Measurements from ENCODE around the gene CEP85L. TPM values are rescaled to one million over a fixed set of nuclear protein-coding genes. Genes with fewer than 3 reads are reported as not detected.

Gene CEP85L
- total and polyA plus RNA-seq, 2 experiments from 2014 or later: 9.1 to 10.1 TPM

- no peak for TF ChIP-seq REST (IDR thresholded peaks at IDR 0.05; ENCODE audit: unreplicated experiment)
- no peak for TF ChIP-seq ZNF331 (CRISPR knock-in tag; IDR thresholded peaks at IDR 0.05; ENCODE audit: low read depth)
- no peak for TF ChIP-seq NANOG (IDR thresholded peaks at IDR 0.05; ENCODE audit: borderline replicate concordance)
- TF ChIP-seq ZNF114 (CRISPR knock-in tag; IDR thresholded peaks at IDR 0.05): no peak
- TF ChIP-seq POLR2AphosphoS5 (IDR thresholded peaks at IDR 0.05; ENCODE audit: low read depth): no peak
Observed at GRCh38 chr6:118558464-118559217, 92.8 kb downstream of the CEP85L start (continued).

GRCh38 chr6:118554698-118555097 lies 96.7 kb downstream of the CEP85L start:
- H3K79me2 ChIP-seq (replicated peaks; ENCODE audit: insufficient read depth): no peaks in the 10 kb centered on the region
- no peaks in the 10 kb centered on the region for H3K27me3 Mint-ChIP-seq (ENCODE audit: insufficient read depth, low read depth, poor library complexity)
- no peak overlapping the region for H3K4me2 ChIP-seq

More at GRCh38 chr6:118554698-118555097, 96.7 kb downstream of the CEP85L start:
- no peak overlapping the region for H3K27ac ChIP-seq (ENCODE audit: low read depth)
- no peak overlapping the region for H3K4me3 ChIP-seq
- H2AFZ ChIP-seq: no peak overlapping the region
- ATAC-seq: no peak
- no peaks in the 10 kb centered on the region for H3K9me2 ChIP-seq (ENCODE audit: insufficient read depth)
- H4K20me1 ChIP-seq (replicated peaks; ENCODE audit: insufficient read depth): no peaks in the 10 kb centered on the region
- no peak for DNase-seq (ENCODE audit: low spot score)
- no peaks in the 10 kb centered on the region for H3K27me3 ChIP-seq (ENCODE audit: insufficient read depth)
- Mint-ChIP-seq H3K36me3 (ENCODE audit: low read depth) (no peaks in the 10 kb centered on the region), H3K27ac (no peak overlapping the region), H3K4me1 (peaks cover 3% of the 10 kb centered on the region; the same call in 2 of the 3 replicates), H3K9me3 (no peaks in the 10 kb centered on the region), H3K4me3 (no peak overlapping the region)
- H3K36me3 ChIP-seq (ENCODE audit: insufficient read depth): no peaks in the 10 kb centered on the region
- TF ChIP-seq STAT1 (IDR thresholded peaks at IDR 0.05; ENCODE audit: unreplicated experiment) (no peak), ZNF114 (CRISPR knock-in tag; IDR thresholded peaks at IDR 0.05) (no peak), NANOG (IDR thresholded peaks at IDR 0.05; ENCODE audit: borderline replicate concordance) (no peak), CTCF (conservative IDR thresholded peaks at IDR 0.05; ENCODE audit: low read depth in 2 of 2) (no peak), ETS1 (IDR thresholded peaks at IDR 0.05) (no peak)
- H3F3A ChIP-seq (replicated peaks; ENCODE audit: low read depth): no peaks in the 10 kb centered on the region
- H3K4me1 ChIP-seq (ENCODE audit: insufficient read depth): peaks cover 4% of the 10 kb centered on the region; the same call in 1 of the 2 replicates
